Epithelial cell of esophagus (primary cell): Measurements from ENCODE around the gene GSX2.

ENCODE experiments used
- DNase-seq: peaks from one replicate; pipeline ENCODE4 v3.0.0; 2010; ENCODE audit warnings: low read depth
- H3K4me3 ChIP-seq: 2 replicates; pipeline ENCODE4 v1.5.1; 2011; ENCODE audit warnings: mild to moderate bottlenecking, low read length, control low read depth
- CTCF ChIP-seq: IDR thresholded peaks from 2 replicates; pipeline ENCODE4 v1.5.1; 2011; ENCODE audit warnings: low read depth, mild to moderate bottlenecking, low read length, control low read depth, inconsistent platforms; ENCODE audit not compliant: insufficient read depth; ENCODE audit errors: missing control alignments

The GSX2 gene

GRCh38 chr4:54074381-54074780 lies 25.6 kb upstream of the GSX2 start:
- no peak for DNase-seq
- no peak for TF ChIP-seq CTCF
- no peak overlapping the region for H3K4me3 ChIP-seq

- no peak overlapping the region for H3K4me3 ChIP-seq
- no peak for TF ChIP-seq CTCF
- DNase-seq = no peak
These were observed 23.3 kb upstream of the GSX2 start for GRCh38 chr4:54076673-54077072.

- peak; percentile 82 for DNase-seq
- no peak for TF ChIP-seq CTCF
- no peak overlapping the region for H3K4me3 ChIP-seq
These were observed 22.2 kb upstream of the GSX2 start for GRCh38 chr4:54077812-54078211.

- no peak for TF ChIP-seq CTCF
- peak; percentile 99 for DNase-seq
- no peak overlapping the region for H3K4me3 ChIP-seq
These were observed 17.8 kb upstream of the GSX2 start for GRCh38 chr4:54082168-54082567.

- no peak overlapping the region for H3K4me3 ChIP-seq
- no peak for TF ChIP-seq CTCF
- peak; percentile 96 for DNase-seq
These were observed 14.7 kb upstream of the GSX2 start for GRCh38 chr4:54085284-54085683.

GRCh38 chr4:54089875-54090274 lies 10.1 kb upstream of the GSX2 start:
- no peak for TF ChIP-seq CTCF

GRCh38 chr4:54090404-54090803 lies 9.6 kb upstream of the GSX2 start:
- no peak overlapping the region for H3K4me3 ChIP-seq
- no peak for DNase-seq
- TF ChIP-seq CTCF = no peak

More at GRCh38 chr4:54089875-54090274, 10.1 kb upstream of the GSX2 start:
- no peak overlapping the region for H3K4me3 ChIP-seq
- no peak for DNase-seq
